ENCODE results near the gene THRAP3.
"Not testable (repeated sequence)": the region's sequence is repeated elsewhere in the genome, so short reads cannot be mapped to it uniquely, and the experiment has no call there.

The THRAP3 gene

GRCh38 chr1:36206323-36206858, 17.9 kb upstream of the THRAP3 start:
- DNase-seq = no peak

DNA sequence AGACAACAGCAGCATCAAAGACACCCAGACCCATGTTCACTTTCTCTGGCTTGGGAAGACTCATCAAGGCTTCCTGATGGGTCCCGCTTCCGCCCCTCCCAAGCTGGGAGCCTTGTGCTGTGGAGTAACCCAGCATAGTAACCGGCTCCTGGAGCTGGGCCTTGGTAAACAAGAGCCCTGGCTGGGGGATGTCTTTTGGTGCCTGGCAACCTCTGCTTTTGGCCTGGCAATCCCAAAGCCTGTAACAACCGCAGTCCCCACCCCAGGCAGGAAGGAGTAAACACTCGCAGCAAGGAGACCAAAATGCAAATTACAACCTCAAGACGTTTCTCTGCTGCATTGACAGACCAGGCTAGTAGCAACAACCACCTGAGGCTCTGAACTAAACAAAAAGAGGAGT, 16.9 kb upstream of the THRAP3 start:
- DNase-seq = no peak

DNA sequence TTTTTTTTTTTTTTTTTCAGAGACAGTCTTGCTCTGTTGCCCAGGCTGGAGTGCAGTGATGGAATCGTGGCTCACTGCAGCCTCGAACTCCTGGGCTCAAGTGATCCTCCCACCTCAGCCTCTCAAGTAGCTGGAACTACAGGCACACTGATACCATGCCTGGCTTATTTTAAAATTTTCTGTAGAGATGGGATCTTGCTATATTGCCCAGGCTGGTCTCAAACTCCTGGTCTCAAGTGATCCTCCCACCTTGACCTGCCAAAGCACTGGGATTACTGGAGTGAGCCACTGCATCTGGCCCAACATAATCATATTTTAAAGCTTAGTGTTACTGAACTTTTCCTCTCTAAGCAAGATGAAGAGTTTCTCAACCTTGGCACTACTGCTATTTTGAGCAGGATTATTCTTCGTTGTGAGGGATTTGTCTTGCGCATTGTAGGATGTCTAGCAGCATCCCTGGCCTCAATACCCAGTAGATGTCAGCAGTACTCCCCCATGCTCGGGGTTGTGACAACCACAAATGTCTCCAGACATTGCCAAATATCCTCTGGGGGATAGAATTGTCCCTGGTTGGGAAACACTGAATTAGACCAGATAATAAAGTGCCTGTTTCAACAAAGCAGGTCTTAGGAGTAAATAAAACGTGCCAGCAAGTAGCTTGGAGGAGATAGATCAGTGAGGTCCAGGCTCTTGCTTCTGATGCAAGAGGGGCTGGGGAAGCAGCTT, 15.1 kb upstream of the THRAP3 start:
- no peak for DNase-seq

DNA sequence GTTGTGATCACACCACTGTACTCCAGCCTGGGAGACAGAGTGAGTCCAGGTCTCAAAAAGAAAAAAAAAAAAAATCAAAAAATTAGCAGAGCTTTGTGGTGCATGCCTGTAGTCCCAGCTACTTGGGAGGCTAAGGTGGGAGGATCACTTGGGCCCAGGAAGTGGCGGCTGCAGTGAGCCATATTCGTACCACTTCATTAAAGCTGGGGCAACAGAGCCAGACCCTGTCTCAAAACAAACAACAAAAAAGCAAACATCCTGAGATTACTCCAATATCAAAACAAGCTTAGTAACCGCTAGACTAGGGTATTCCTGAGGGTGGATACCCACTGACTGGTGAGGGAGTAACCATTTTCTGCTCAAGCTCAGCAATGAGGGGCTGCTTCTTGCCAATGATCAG, 12.9 kb upstream of the THRAP3 start:
- DNase-seq = no peak

DNA sequence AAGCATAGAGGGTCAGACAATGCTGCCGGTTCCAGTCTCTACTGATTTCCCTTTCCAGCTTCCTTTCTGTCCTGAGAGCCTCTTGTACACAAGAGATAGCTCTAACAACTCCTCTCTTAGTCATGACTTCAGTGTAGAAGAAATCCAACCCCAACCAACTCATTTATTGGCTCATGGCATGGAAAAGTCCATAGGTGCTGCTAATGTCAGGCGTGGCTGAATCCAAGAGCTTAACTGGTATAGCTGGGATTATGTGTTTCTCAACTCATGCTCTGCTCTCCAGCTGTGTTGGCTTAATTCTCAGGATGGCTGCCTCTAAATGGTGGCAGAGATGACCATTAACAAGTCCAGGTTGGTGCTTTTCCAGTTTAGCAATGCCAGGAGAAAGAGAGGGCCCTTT, 12.4 kb upstream of the THRAP3 start:
- no peak for DNase-seq

- DNase-seq = no peak
Observed at GRCh38 chr1:36212782-36213181, 11.5 kb upstream of the THRAP3 start.

DNA sequence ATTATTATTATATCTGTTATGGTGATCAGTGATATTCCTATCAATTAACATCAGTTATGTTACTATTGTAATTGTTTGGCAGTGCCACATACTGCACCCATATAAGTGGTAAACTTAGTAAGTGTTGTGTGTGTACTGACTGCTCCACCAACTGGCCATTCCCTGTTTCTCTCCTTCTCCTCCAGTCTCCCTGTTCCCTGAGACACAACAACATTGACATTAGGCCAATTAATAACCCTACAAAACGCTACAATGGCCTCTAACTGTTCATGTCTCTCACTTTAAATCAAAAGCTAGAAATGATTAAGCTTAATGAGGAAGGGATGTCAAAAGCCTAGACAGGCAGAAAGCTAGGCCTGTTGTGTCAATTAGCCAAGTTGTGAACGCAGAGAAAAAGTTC, 6.6 kb upstream of the THRAP3 start:
- no peak for DNase-seq

- DNase-seq = not testable (repeated sequence)
Observed at GRCh38 chr1:36221901-36222300, 2.3 kb upstream of the THRAP3 start.

GRCh38 chr1:36222481-36223380, 1.5 kb upstream of the THRAP3 start:
- no peak for DNase-seq

DNA sequence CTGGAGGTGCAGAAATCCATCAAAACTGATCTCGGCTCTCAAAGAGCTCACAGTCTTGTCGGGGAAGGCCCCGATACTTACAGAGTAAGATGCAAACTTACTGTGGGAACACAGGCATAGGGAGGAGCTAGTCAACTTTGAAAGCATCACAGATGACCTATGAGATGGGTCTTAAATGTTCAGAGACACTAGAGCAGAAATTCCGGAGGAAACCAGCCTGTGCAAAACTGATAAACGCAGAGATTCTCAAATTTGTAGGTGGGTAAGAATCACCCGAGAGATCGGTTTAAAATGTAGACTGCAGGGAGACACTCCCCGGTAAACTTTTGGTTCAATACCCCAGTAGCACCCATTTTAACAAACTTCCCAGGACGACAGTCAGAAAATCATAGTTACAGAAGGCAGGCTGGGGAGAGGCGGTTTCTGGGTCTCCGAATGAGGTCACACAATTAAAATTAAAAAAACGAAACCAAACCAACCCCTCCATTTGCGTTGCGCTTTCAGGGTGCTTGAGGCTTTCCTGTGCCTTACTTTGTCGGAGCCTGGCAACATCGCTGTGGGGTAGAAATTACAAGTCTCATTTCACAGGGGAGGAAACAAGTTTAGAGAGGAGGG, 755 bp upstream of the THRAP3 start:
- DNase-seq = peak; percentile 38

DNA sequence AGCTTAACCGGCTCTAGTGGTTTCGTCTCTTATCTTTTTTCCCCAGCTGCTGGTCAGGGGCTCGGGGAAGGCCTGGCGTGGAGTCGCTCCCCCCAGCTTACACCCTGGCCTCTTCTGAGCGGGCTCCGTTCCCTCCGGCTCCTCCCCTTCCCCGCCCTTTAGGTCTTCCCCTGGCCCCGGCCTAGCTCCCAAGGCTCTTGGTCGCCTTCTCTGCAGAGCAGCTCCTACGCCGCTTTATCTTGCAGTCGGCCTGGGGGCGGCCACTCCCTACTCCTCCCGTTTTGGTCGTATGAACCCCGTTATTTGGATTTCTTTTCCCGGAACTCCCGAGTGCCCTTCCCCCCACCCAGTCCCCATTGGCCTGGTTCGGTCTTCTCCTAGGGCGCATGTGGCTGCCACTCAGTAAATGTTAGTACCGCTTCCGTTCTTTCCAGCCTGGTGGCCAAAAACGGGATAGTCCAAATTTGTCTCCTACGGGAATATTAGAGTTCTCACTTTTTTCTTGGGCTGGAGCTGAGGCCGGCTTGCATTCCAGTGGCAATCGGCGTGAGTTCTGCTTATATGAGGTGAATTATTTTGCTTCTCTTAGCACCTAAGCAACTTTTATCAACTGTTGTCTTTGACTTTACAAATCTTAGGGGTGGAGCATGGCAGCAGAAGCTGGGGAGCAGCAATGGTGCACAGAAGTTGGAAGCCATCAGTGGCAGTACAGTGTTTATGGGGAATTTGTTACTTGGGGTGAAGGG, 467 bp downstream of the THRAP3 start:
- peak; percentile 96 for DNase-seq

DNA sequence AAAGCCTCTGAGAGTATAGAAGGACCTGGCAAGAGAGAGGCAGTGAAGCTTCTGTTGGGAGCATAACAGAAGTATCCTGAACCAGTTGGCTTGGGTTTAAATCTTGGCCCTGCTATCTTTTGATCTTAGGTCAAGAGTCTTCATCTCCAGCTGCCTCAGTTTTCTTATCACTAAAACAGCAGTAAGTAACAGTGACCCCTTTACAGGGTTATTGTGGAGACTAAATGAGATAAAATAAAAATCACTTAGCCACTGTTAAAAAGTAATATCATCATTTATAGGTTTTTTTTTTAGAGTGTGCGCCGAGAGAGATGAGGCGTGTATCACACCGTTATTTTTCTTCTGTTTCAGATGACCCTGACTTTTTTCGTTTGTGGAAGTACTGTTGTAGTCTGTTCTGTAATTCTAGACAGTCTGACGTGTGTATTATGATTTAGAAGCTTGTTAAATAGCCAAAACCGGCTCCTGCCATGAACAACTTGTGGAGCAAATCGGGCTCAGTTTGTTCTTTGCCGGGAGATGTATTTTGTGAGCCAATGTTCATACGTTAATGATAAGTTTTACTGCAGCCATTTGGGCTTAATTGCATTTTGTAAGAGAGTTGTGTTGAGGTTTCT, 1.1 kb downstream of the THRAP3 start:
- DNase-seq = no peak

GRCh38 chr1:36230279-36230678, 6.0 kb downstream of the THRAP3 start:
- DNase-seq = not testable (repeated sequence)

GRCh38 chr1:36231191-36231590, 6.9 kb downstream of the THRAP3 start:
- no peak for DNase-seq

- DNase-seq = no peak
Observed at GRCh38 chr1:36232212-36233095, 8.2 kb downstream of the THRAP3 start.

DNA sequence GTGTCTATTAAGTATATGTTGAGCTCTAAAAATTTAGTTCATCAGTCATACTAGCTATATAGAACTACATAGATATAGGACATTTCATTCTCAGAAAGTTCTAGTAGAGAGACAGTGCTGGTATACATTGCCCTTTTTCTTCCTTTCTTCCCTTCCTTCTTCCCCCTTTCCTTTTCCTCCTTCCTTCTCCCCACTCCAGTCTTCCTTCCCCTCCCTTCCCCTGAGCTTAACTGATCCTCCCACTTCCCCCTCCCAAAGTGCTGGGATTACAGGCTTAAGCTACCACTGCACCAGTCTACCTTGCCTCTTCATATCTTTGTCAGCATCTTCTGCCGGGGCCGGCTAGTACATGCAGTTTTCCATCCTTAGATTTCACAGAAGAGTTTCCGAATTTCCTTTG, 12.1 kb downstream of the THRAP3 start:
- DNase-seq = no peak

GRCh38 chr1:36238433-36238832, 14.2 kb downstream of the THRAP3 start:
- DNase-seq = no peak

DNA sequence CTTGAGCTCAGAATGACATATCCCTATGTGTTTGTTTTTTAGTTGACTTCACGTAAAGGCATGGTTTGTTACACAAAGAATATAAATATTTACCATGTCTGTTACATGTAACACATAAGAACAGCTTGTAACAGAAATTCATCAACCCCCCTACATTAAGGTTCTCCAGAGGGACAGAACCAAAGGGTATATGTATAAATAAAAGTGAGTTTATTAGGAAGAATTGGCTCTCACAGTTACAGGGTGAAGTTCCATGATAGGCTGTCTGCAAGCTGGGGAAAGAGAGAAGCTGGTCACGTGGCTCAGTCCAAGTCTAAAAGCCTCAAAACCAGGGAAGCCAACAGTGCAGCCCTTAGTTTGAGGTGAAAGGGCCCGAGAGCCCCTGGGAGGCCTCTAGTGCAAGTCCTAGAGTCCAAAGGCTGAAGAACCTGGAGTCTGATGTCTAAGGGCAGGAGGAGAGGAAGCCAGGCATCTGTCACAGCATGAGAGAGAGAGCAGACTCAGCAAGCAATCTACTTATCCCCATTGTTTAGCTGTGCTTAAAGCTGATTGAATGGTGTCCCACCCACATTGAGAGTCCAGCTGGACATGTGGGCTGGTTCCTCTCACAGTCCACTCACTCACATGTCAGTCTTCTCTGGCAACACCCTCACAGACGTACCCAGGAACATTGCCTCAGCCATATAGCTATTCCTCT, 15.8 kb downstream of the THRAP3 start:
- DNase-seq = peak; percentile 25

- no peak for DNase-seq
Observed at GRCh38 chr1:36247538-36247937, 23.3 kb downstream of the THRAP3 start.

GRCh38 chr1:36248250-36248894, 24.1 kb downstream of the THRAP3 start:
- DNase-seq = no peak
